Natural killer cell (primary cell): ENCODE results near the gene CARD19. TPM values are rescaled to one million over a fixed set of nuclear protein-coding genes. Genes with fewer than 3 reads are reported as not detected.

ENCODE experiments used
- ATAC-seq, 3 donors: fragments of 150-1000 bp in 2 of 3; fragments of 200-7000 bp in 1 of 3; cut with Tn5 transposase; 1 replicate in 1 of 3; 2 replicates in 2 of 3; pipeline ENCODE4 v1.10.0; 2021; ENCODE audit warnings: mild to moderate bottlenecking in 2 of 3, moderate library complexity in 2 of 3
- DNase-seq, 2 donors: peaks; one replicate each; pipeline versions ENCODE4 v3.0.0 to v3.0.0-alpha.2; 2013 to 2021; ENCODE audit warnings: mixed read lengths in 1 of 2
- H3K27ac ChIP-seq: one replicate; pipeline ENCODE4 v1.5.1; 2013; ENCODE audit warnings: mild to moderate bottlenecking, low read length
- H3K27me3 ChIP-seq: one replicate; pipeline ENCODE4 v1.6.1; 2013; ENCODE audit warnings: low read length; ENCODE audit not compliant: control insufficient read depth, insufficient read depth
- H3K36me3 ChIP-seq: one replicate; pipeline ENCODE4 v1.6.1; 2013; ENCODE audit warnings: low read length; ENCODE audit not compliant: control insufficient read depth, insufficient read depth
- H3K4me1 ChIP-seq: one replicate; pipeline ENCODE4 v1.6.1; 2013; ENCODE audit warnings: low read length; ENCODE audit not compliant: control insufficient read depth, insufficient read depth
- H3K4me3 ChIP-seq: one replicate; pipeline ENCODE4 v1.5.1; 2013; ENCODE audit warnings: low read length
- H3K9me3 ChIP-seq: one replicate; pipeline ENCODE4 v1.6.1; 2013; ENCODE audit warnings: low read length; ENCODE audit not compliant: control insufficient read depth, insufficient read depth
- H3K27ac Mint-ChIP-seq, 2 donors: one replicate each; pipeline ENCODE4 v1.8.0; 2022; ENCODE audit warnings: mild to moderate bottlenecking in 2 of 2, mixed read lengths in 2 of 2, moderate library complexity in 1 of 2
- H3K27me3 Mint-ChIP-seq, 2 donors: one replicate each; pipeline ENCODE4 v1.8.0; 2022; ENCODE audit warnings: low read depth in 2 of 2, mixed read lengths in 2 of 2
- H3K36me3 Mint-ChIP-seq: one replicate; pipeline ENCODE4 v1.8.0; 2022; ENCODE audit warnings: mixed read lengths
- H3K4me1 Mint-ChIP-seq, 2 donors: one replicate each; pipeline ENCODE4 v1.8.0; 2022; ENCODE audit warnings: mixed read lengths in 2 of 2
- H3K4me3 Mint-ChIP-seq: one replicate; pipeline ENCODE4 v1.8.0; 2022; ENCODE audit warnings: mild to moderate bottlenecking, moderate library complexity, mixed read lengths
- H3K9me3 Mint-ChIP-seq, 2 donors: one replicate each; pipeline ENCODE4 v1.8.0; 2022; ENCODE audit warnings: mixed read lengths in 2 of 2
- WGBS: methylation state at CpG from one replicate; pipeline ENCODE4 v1.1.7; 2013; ENCODE audit warnings: missing lambda C conversion rate; ENCODE audit not compliant: insufficient coverage; 5-methylcytosine and 5-hydroxymethylcytosine counted together
- intact Hi-C: fragments of 100-400 bp; cut with micrococcal nuclease; formaldehyde crosslinking; loops from one replicate; pipeline ENCODE4 v1.14.2; 2022
- total RNA-seq, 4 donors: library from RNA; stranded (reverse); fragments of 120-200 nt in 1 of 4; gene quantifications; one replicate each; pipeline versions ENCODE4 v1.2.3 to v1.2.4, GENCODE V29; 2013 to 2022
- TF ChIP-seq, protein P1 (sequence below): fragments of 200-600 bp; IDR thresholded peaks from one replicate; pipeline ENCODE4 v1.8.0; 2022; ENCODE audit warnings: antibody characterized with exemption

The CARD19 gene
- total RNA-seq, 3 donors from 2014 or later (not counting 1 experiment from before 2014, with no cell fraction given) = 30.7 to 49.1 (median 42.6) TPM

DNA sequence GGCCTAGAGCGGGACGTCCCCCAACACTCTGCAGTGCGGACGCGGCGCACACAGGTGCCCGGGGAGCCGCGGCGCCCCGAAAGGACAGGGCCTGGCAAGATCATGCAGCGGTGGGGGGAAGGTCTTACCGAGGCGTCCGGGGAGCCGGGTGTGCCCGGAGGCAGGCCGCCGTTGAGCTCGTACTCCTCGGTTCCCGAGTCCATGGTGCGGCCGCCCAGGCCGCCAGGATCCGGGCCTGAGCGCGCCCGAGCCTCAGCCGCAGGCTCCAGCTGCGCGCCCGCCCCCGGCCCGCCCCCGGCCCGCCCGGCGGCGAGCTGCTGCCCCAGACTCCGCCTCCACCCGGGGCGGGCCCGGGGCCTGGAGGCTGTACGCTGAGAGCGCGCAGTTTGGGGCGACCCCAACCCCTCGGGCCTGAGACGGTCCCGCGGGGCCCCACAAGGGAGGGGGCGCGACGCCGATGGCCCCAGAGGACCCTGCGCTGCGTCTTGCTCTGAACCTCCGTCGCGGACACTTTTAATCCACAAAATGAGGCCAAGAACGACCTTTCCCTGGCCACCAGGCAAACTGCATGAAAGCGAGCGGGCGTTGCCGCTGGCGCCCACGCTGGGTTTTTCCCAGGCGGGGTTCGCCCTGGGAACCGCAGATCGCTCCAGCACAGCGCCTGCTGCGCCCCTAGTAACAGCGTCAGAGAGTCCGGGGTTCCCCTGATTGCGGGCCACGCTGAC, 38.2 kb downstream of the CARD19 start, which contains the start of gene NINJ1:
Gene NINJ1 (minus strand): TSS at position 237 of the 725 bp plus-strand sequence. CDS start 34 bp downstream, at position 203.
- TF ChIP-seq, protein P1, sequence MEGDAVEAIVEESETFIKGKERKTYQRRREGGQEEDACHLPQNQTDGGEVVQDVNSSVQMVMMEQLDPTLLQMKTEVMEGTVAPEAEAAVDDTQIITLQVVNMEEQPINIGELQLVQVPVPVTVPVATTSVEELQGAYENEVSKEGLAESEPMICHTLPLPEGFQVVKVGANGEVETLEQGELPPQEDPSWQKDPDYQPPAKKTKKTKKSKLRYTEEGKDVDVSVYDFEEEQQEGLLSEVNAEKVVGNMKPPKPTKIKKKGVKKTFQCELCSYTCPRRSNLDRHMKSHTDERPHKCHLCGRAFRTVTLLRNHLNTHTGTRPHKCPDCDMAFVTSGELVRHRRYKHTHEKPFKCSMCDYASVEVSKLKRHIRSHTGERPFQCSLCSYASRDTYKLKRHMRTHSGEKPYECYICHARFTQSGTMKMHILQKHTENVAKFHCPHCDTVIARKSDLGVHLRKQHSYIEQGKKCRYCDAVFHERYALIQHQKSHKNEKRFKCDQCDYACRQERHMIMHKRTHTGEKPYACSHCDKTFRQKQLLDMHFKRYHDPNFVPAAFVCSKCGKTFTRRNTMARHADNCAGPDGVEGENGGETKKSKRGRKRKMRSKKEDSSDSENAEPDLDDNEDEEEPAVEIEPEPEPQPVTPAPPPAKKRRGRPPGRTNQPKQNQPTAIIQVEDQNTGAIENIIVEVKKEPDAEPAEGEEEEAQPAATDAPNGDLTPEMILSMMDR = no peak
- intact Hi-C loops = loop anchor here (5.0 to 10.0 kb wide), 2 partner anchors 37 to 321 kb away; partner anchors contain the start of genes CARD19, FAM120A and FAM120AOS
- peaks cover 0 to 5% of the 10 kb centered on the region in 2 donors for H3K27me3 Mint-ChIP-seq
- peak within 1 kb of the TSS; percentile 89 for H3K27ac ChIP-seq
- peaks cover 3% of the 10 kb centered on the region for H3K9me3 ChIP-seq
- H3K4me3 Mint-ChIP-seq = peak within 1 kb of the TSS; percentile 88
- under 1% methylated on average over 78 of the region's 78 CpGs for WGBS
- peak within 1 kb of the TSS; percentile 90 to 97 for H3K27ac Mint-ChIP-seq
- DNase-seq (peak; percentile 82 to 97), ATAC-seq (peak; percentile 76 to 88 (median 79))
- peaks cover 27 to 31% of the 10 kb centered on the region in 2 donors for H3K4me1 Mint-ChIP-seq
- no peaks in the 10 kb centered on the region for H3K36me3 Mint-ChIP-seq
- H3K27me3 ChIP-seq = no peaks in the 10 kb centered on the region
- H3K4me1 ChIP-seq = peaks cover 46% of the 10 kb centered on the region
- H3K4me3 ChIP-seq = peak within 1 kb of the TSS; percentile 89
- no peaks in the 10 kb centered on the region for H3K9me3 Mint-ChIP-seq
- H3K36me3 ChIP-seq = no peaks in the 10 kb centered on the region

GRCh38 chr9:93134740-93135444, 38.9 kb downstream of the CARD19 start:
- Mint-ChIP-seq H3K27me3 (peaks cover 0 to 5% of the 10 kb centered on the region in 2 donors), H3K36me3 (no peaks in the 10 kb centered on the region), H3K4me3 (peak overlapping the region; percentile 88), H3K4me1 (peaks cover 27 to 34% of the 10 kb centered on the region in 2 donors), H3K27ac (peak overlapping the region; percentile 90 to 97), H3K9me3 (no peaks in the 10 kb centered on the region)
- peaks cover 49% of the 10 kb centered on the region for H3K4me1 ChIP-seq
- peaks cover 3% of the 10 kb centered on the region for H3K9me3 ChIP-seq
- peak overlapping the region; percentile 89 for H3K4me3 ChIP-seq
- no peak for DNase-seq
- intact Hi-C loops = loop anchor here (5.0 to 10.0 kb wide), 2 partner anchors 38 to 320 kb away; partner anchors contain the start of genes CARD19, FAM120A and FAM120AOS
- TF ChIP-seq, protein P1 = no peak
- WGBS = 74% methylated on average over 14 of the region's 14 CpGs
- no peak for ATAC-seq
- no peaks in the 10 kb centered on the region for H3K36me3 ChIP-seq
- H3K27ac ChIP-seq = peak overlapping the region; percentile 82
- H3K27me3 ChIP-seq = no peaks in the 10 kb centered on the region

- H3K9me3 ChIP-seq = peaks cover 3% of the 10 kb centered on the region
- no peaks in the 10 kb centered on the region for H3K27me3 ChIP-seq
- H3K27me3 Mint-ChIP-seq = peaks cover 0 to 5% of the 10 kb centered on the region in 2 donors
- no peaks in the 10 kb centered on the region for H3K9me3 Mint-ChIP-seq
- H3K4me1 Mint-ChIP-seq = peaks cover 19 to 30% of the 10 kb centered on the region in 2 donors
- no peak overlapping the region for H3K4me3 ChIP-seq
- no peaks in the 10 kb centered on the region for H3K36me3 Mint-ChIP-seq
- no peak overlapping the region for H3K27ac ChIP-seq
- H3K27ac Mint-ChIP-seq = peak overlapping the region; percentile 90 to 97
- H3K4me3 Mint-ChIP-seq = peak overlapping the region; percentile 35
- TF ChIP-seq, protein P1 = no peak
- 84% methylated on average over 11 of the region's 11 CpGs for WGBS
- intact Hi-C loops = loop anchor here (10.0 kb wide), 1 partner anchor 319 kb away; the partner anchor contains the start of genes FAM120A and FAM120AOS
- DNase-seq = no peak
- H3K4me1 ChIP-seq = peaks cover 44% of the 10 kb centered on the region
- H3K36me3 ChIP-seq = no peaks in the 10 kb centered on the region
- ATAC-seq = no peak
Observed at GRCh38 chr9:93136011-93136440, 40.0 kb downstream of the CARD19 start.
